ENCODE data around the gene CTNNBL1. TPM values are rescaled to one million over a fixed set of nuclear protein-coding genes. Genes with fewer than 3 reads are reported as not detected.

Gene CTNNBL1
- total RNA-seq, 2 donors from 2014 or later: 29.9 to 39.9 TPM

- Histone ChIP-seq H3K27me3 (no peaks in the 10 kb centered on the region), H3K4me3 (no peak overlapping the region), H3K27ac (no peak overlapping the region), H3K4me1 (peaks cover 0 to 11% of the 10 kb centered on the region in 2 donors), H3K9me3 (no peaks in the 10 kb centered on the region), H3K36me3 (peaks cover 1% of the 10 kb centered on the region)
- TF ChIP-seq, protein P1, sequence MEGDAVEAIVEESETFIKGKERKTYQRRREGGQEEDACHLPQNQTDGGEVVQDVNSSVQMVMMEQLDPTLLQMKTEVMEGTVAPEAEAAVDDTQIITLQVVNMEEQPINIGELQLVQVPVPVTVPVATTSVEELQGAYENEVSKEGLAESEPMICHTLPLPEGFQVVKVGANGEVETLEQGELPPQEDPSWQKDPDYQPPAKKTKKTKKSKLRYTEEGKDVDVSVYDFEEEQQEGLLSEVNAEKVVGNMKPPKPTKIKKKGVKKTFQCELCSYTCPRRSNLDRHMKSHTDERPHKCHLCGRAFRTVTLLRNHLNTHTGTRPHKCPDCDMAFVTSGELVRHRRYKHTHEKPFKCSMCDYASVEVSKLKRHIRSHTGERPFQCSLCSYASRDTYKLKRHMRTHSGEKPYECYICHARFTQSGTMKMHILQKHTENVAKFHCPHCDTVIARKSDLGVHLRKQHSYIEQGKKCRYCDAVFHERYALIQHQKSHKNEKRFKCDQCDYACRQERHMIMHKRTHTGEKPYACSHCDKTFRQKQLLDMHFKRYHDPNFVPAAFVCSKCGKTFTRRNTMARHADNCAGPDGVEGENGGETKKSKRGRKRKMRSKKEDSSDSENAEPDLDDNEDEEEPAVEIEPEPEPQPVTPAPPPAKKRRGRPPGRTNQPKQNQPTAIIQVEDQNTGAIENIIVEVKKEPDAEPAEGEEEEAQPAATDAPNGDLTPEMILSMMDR (IDR thresholded peaks at IDR 0.05): no peak
- DNase-seq (ENCODE audit: low spot score): no peak
Observed at GRCh38 chr20:37848706-37849105, 154.9 kb downstream of the CTNNBL1 start.

DNA sequence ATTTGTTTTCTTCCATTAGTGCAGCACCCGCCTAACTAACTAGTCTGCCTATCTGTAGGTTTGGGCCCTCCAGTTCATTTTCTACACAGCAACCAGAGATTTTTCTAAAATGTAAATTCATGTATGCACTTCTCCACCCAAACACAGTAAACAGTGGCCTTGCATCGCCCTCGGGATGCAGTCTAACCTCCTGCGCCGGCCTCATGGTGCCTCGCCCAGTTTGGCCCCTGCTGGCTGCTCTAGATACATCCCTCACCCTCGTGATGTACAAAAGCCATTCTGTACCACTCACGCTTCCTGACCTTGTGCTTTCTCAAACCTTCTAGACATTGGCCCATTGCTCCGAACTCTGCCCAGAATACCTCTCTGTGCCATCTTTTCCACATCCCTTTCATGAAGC, 155.3 kb downstream of the CTNNBL1 start:
- Histone ChIP-seq H3K4me1 (peaks cover 0 to 11% of the 10 kb centered on the region in 2 donors), H3K4me3 (no peak overlapping the region)

GRCh38 chr20:37849566-37849965, 155.7 kb downstream of the CTNNBL1 start:
- TF ChIP-seq, protein P1 (IDR thresholded peaks at IDR 0.05): no peak
- H3K4me1 ChIP-seq: peaks cover 0 to 10% of the 10 kb centered on the region in 2 donors
- H3K36me3 ChIP-seq: no peaks in the 10 kb centered on the region
- H3K4me3 ChIP-seq: no peak overlapping the region
- H3K27me3 ChIP-seq: no peaks in the 10 kb centered on the region
- no peak for DNase-seq (ENCODE audit: low spot score)
- no peak overlapping the region for H3K27ac ChIP-seq
- no peaks in the 10 kb centered on the region for H3K9me3 ChIP-seq

More for the DNA sequence above, 155.3 kb downstream of the CTNNBL1 start:
- Histone ChIP-seq H3K9me3 (no peaks in the 10 kb centered on the region), H3K36me3 (no peaks in the 10 kb centered on the region), H3K27me3 (no peaks in the 10 kb centered on the region), H3K27ac (no peak overlapping the region)
- TF ChIP-seq, protein P1 (IDR thresholded peaks at IDR 0.05): no peak
- no peak for DNase-seq (ENCODE audit: low spot score)

DNA sequence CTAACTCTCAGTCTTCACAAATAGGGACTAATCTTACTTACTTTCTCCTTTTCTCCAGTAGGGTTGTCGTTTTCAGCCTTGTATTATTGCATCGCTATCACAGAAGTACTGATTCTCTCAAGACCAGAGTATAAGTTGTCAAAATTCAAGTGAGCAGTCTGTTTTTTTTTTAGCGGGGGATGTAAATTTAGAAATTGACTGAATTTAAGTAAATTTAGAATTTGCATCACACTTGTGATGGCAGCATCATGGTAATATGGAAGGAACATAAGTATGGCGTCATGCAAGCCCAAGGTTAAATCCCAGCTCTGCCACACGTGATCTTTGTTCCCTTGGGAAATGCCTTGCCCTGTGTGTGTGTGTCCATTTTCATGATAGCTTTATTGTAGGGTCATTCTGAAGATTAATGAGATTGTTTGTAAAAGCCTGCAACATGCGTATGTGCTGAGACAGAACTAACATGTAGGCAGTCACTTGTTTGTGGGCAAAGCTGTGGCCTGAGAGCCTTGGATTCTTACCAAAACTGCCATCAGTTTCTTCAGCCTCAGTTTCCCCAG, 156.3 kb downstream of the CTNNBL1 start:
- no peak overlapping the region for H3K4me3 ChIP-seq
- peak overlapping the region in 1 of 2 donors; percentile 1 for H3K27ac ChIP-seq
- H3K4me1 ChIP-seq: peaks cover 0 to 5% of the 10 kb centered on the region in 2 donors
- TF ChIP-seq, protein P1 (IDR thresholded peaks at IDR 0.05): no peak
- no peak for DNase-seq (ENCODE audit: low spot score)
- H3K27me3 ChIP-seq: no peaks in the 10 kb centered on the region
- no peaks in the 10 kb centered on the region for H3K36me3 ChIP-seq
- H3K9me3 ChIP-seq: no peaks in the 10 kb centered on the region

DNA sequence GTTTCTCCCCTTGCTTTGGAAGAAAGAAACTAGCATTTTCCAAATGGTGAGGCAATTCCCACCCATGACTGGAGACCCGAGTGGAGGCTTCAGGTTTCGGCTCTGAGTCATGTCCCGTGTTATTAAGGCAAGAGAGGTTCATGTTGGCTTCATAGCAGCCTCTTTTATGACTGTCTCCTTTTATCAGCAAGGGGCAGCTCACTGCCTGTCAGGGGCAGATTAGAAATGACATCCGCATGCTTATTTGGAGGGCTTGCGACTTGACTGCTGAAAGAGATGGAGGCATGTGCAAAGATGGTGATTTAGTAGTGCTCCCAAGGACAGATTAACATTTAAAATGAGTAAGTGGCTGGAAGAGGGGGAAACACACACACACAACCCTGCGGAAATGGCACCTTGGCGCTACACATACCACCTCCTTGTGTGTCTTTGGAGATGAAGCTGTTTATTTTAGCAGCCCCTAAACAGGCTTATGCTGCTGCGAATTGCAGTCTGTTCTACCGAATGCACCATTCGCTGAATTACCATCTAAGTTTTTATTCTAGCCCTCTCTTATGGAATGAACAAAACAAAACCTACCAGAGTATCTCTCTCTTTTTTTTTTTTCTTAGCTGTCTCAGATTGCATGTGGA, 157.0 kb downstream of the CTNNBL1 start:
- H3K4me3 ChIP-seq: no peak overlapping the region
- H3K36me3 ChIP-seq: no peaks in the 10 kb centered on the region
- TF ChIP-seq, protein P1 (IDR thresholded peaks at IDR 0.05): no peak
- no peaks in the 10 kb centered on the region for H3K9me3 ChIP-seq
- H3K27me3 ChIP-seq: no peaks in the 10 kb centered on the region
- peak overlapping the region in 1 of 2 donors; percentile 1 for H3K27ac ChIP-seq
- no peak for DNase-seq (ENCODE audit: low spot score)
- H3K4me1 ChIP-seq: no peaks in the 10 kb centered on the region

Data from right atrium auricular region (tissue), 2 donors.